Liver (tissue), 3 donors: ENCODE measurements around the gene THBS1.

Source experiments
- ATF3 ChIP-seq: IDR thresholded peaks from 2 replicates; pipeline ENCODE4 v1.6.1; 2016; ENCODE audit warnings: antibody characterized with exemption
- CTCF ChIP-seq: fragments of 150-350 bp; IDR thresholded peaks from 2 replicates; pipeline ENCODE4 v1.5.1; 2017; ENCODE audit warnings: improper control_type of control experiment, low read depth, low read length; ENCODE audit not compliant: missing input control
- EGR1 ChIP-seq, 2 donors: IDR thresholded peaks; 2 replicates each; pipeline ENCODE4 v1.6.1; 2016 to 2018; ENCODE audit warnings: antibody characterized with exemption in 2 of 2, low read depth in 2 of 2
- FOXA1 ChIP-seq: IDR thresholded peaks from 2 replicates; pipeline ENCODE4 v1.6.1; 2016; ENCODE audit warnings: antibody characterized with exemption
- GABPA ChIP-seq, 2 donors: IDR thresholded peaks in 1 of 2; conservative IDR thresholded peaks in 1 of 2; 2 replicates each; pipeline ENCODE4 v1.6.1; 2016; ENCODE audit warnings: antibody characterized with exemption in 2 of 2, mild to moderate bottlenecking in 1 of 2, moderate library complexity in 1 of 2
- JUND ChIP-seq, 2 donors: IDR thresholded peaks; 2 replicates each; pipeline ENCODE4 v1.6.1; 2016; ENCODE audit warnings: antibody characterized with exemption in 2 of 2
- MAX ChIP-seq: IDR thresholded peaks from 2 replicates; pipeline ENCODE4 v1.6.1; 2016; ENCODE audit warnings: antibody characterized with exemption
- RAD21 ChIP-seq, 2 donors: IDR thresholded peaks; 2 replicates each; pipeline ENCODE4 v1.6.1; 2016; ENCODE audit warnings: antibody characterized with exemption in 2 of 2, mild to moderate bottlenecking in 2 of 2
- REST ChIP-seq: IDR thresholded peaks from 2 replicates; pipeline ENCODE4 v1.6.1; 2016; ENCODE audit warnings: antibody characterized with exemption, mild to moderate bottlenecking
- SP1 ChIP-seq: IDR thresholded peaks from 2 replicates; pipeline ENCODE4 v1.6.1; 2018; ENCODE audit warnings: antibody characterized with exemption, mild to moderate bottlenecking
- TAF1 ChIP-seq: conservative IDR thresholded peaks from 2 replicates; pipeline ENCODE4 v1.6.1; 2016; ENCODE audit warnings: antibody characterized with exemption, mild to moderate bottlenecking
- YY1 ChIP-seq: IDR thresholded peaks from 2 replicates; pipeline ENCODE4 v1.6.1; 2016; ENCODE audit warnings: antibody characterized with exemption, mild to moderate bottlenecking
- ZBTB33 ChIP-seq: IDR thresholded peaks from 2 replicates; pipeline ENCODE4 v1.6.1; 2016; ENCODE audit warnings: antibody characterized with exemption
- donor health status: healthy.
- donor health status: healthy.

- TF ChIP-seq CTCF (no peak), RAD21 (IDR thresholded peaks at IDR 0.05) (no peak), YY1 (no peak), TAF1 (no peak), MAX (no peak), ATF3 (no peak), EGR1 (IDR thresholded peaks at IDR 0.05; ENCODE audit: low read depth in 2 of 2) (no peak), SP1 (no peak), REST (no peak), GABPA (IDR thresholded peaks at IDR 0.05 in 1 of 2, conservative IDR thresholded peaks at IDR 0.05 in 1 of 2) (no peak), JUND (IDR thresholded peaks at IDR 0.05) (no peak), ZBTB33 (no peak), FOXA1 (no peak)
These were observed 5.0 kb downstream of the THBS1 start for GRCh38 chr15:39585871-39586301.
